ENCODE data around the gene MSS51.

Gene MSS51

DNA sequence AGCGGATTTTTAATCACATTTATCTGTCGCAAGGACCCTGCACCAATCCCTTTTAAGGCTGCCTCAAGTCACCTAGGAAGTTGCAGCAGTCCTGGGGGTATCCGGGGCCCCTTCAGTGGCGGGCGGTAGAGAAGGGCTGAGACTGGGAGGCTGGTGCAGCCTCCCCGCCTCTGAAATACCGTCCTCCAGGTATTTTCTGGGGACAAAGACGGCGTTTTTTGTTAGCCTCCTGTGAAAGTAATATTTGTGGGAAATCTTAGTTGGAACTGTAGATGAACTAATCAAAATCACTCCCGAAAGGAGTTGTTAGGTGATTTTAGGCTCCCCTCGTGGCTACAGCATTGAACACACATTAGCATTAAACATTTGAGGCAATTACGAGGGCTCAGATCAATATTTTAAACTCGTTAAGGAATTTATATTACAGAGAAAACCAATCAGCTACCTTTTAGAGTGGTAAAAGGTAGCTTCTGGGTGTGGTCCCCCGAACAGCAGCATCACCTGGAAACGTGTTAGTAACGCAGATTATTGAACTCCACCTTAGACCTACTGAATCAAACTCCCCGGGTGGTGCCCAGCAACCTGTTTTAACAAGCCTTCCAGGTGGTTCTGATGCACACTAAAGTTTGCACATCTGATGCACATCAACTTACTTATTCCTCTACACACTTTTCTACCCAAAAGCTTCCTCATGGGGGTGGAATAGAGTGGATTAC is 19.0 kb downstream of the MSS51 start:
- no peak for DNase-seq (ENCODE audit: low read depth)
- peak overlapping the region; percentile 76 for H3K4me3 ChIP-seq (ENCODE audit: low read length)

DNA sequence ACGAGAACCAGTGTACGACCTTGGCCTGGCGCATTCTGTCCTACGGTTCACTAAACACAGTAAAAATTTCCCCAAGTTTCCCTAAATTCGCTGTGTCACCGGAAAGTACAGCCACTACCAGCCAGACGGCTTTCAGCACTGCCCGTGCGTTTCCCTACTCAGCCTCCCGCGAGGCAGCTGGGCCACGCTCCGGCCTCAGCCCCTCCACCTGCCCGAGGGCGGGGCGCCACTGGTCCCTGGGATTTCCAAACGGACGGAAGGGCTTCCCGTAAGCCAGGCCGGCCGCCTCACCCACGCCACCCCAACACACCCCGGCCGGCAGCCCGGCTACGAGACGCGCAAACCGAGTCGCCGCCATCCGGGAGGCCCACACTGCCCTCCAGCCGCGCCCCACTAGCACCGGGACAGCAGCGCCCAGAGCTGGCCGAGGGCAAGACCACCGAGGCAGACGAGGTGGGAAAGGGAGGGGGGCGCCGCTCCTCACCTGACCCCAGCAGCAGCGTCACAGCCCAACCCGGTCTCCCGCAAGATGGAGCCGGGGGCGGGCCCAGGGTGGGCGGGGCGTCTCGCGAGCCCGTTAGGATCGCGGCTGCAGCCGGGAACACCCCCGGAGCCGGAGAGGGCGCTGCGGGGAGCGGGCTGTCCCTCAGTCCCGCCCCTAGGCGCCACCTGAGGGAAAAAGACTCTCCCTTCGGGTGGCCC is 19.7 kb downstream of the MSS51 start, which contains the start of gene ANXA7:
TSS of gene ANXA7 (minus strand) at position 531 of the 702 bp plus-strand sequence. CDS start 13,202 bp downstream, outside the sequence.
- H3K4me3 ChIP-seq (ENCODE audit: low read length): peak within 1 kb of the TSS; percentile 76
- TF ChIP-seq CTCF (conservative IDR thresholded peaks at IDR 0.05; ENCODE audit: low read length): peak; percentile 31
- peak; percentile 77 for DNase-seq (ENCODE audit: low read depth)

More for the DNA sequence above, 19.0 kb downstream of the MSS51 start:
- no peak for TF ChIP-seq CTCF (conservative IDR thresholded peaks at IDR 0.05; ENCODE audit: low read length)

DNA sequence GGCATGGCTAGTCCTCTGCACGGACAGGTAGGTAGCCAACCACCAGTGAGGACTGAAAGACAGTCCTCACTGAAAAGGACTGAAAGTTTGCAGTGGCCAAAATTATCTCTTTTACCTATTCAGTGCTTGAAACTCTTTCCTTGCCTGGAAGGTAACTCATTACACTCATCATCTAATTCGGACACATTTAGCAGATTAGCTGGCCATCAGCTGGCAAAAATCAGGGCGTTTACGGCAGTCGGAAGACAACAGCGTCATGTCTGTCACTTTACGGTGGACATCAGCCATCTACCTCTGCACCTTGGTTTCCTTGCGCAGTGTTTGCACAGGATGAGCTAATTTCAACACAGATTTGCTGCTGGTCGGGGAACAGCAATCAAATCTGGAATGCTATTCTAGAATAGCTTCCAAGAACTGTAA is 20.2 kb downstream of the MSS51 start:
- H3K4me3 ChIP-seq (ENCODE audit: low read length): peak overlapping the region; percentile 76
- DNase-seq (ENCODE audit: low read depth): no peak
- no peak for TF ChIP-seq CTCF (conservative IDR thresholded peaks at IDR 0.05; ENCODE audit: low read length)

DNA sequence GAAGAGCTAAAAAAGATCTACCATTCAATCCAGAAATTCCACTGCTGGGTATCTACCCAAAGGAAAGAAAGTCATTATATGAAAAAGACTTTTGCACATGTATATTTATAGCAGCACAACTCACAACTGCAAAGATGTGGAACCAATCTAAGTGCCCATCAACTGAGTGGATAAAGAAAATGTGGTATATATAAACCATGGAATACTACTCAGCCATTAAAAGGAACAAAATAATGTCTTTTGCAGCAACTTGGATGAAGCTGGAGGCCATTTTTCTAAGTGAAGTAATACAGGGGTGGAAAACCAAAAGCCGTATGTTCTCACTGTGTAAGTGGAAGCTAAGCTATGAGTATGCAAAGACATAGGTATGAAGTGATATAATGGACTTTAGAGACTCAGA is 22.5 kb downstream of the MSS51 start:
- H3K4me3 ChIP-seq (ENCODE audit: low read length): no peak overlapping the region
- no peak for DNase-seq (ENCODE audit: low read depth)
- no peak for TF ChIP-seq CTCF (conservative IDR thresholded peaks at IDR 0.05; ENCODE audit: low read length)

- DNase-seq (ENCODE audit: low read depth): no peak
- no peak overlapping the region for H3K4me3 ChIP-seq (ENCODE audit: low read length)
- no peak for TF ChIP-seq CTCF (conservative IDR thresholded peaks at IDR 0.05; ENCODE audit: low read length)
Measured at GRCh38 chr10:73408978-73409521, 24.3 kb downstream of the MSS51 start.

DNA sequence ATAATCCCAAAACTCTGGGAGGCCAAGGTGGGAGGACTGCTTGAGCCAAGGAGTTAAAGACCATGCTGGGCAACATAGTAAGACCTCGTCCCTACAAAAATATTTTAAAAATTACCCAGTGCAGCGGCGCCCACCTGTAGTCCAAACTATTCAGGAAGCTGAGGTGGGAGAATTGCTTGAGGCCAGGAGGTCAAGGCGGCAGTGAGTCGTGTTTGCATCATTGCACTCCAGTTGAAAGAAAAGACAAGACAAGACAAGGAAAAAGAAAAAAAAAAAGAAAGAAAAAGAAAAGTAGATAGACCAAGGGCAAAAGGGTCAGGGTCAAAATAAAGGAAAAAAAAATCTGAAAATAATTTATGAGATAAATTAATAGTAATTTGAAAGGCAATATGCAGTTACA is 25.3 kb downstream of the MSS51 start:
- H3K4me3 ChIP-seq (ENCODE audit: low read length): no peak overlapping the region
- no peak for DNase-seq (ENCODE audit: low read depth)
- no peak for TF ChIP-seq CTCF (conservative IDR thresholded peaks at IDR 0.05; ENCODE audit: low read length)

Data from AG10803 (cell line).